HEK293T (cell line): ENCODE data around the gene ACTR5.

Experiments used
- ARNT ChIP-seq: fragments of 450-650 bp; IDR thresholded peaks from 2 replicates; pipeline ENCODE4 v1.6.1; 2017; ENCODE audit warnings: mild to moderate bottlenecking
- ELF4 ChIP-seq: fragments of 450-650 bp; IDR thresholded peaks from 2 replicates; pipeline ENCODE4 v1.6.1; 2017; ENCODE audit warnings: antibody characterized with exemption
- FOXK2 ChIP-seq: fragments of 450-650 bp; IDR thresholded peaks from 2 replicates; pipeline ENCODE4 v1.6.1; 2016; ENCODE audit warnings: mild to moderate bottlenecking
- FOXM1 ChIP-seq: fragments of 450-650 bp; IDR thresholded peaks from 2 replicates; pipeline ENCODE4 v1.6.1; 2017; ENCODE audit warnings: mild to moderate bottlenecking, borderline replicate concordance
- HDGF ChIP-seq: fragments of 450-650 bp; IDR thresholded peaks from 2 replicates; pipeline ENCODE4 v1.6.1; 2017; ENCODE audit warnings: antibody characterized with exemption, borderline replicate concordance
- NFRKB ChIP-seq: fragments of 450-650 bp; IDR thresholded peaks from 2 replicates; pipeline ENCODE4 v1.6.1; 2016; ENCODE audit warnings: mild to moderate bottlenecking, moderate library complexity
- SP1 ChIP-seq: fragments of 450-650 bp; IDR thresholded peaks from 2 replicates; pipeline ENCODE4 v1.6.1; 2017
- SUZ12 ChIP-seq: fragments of 450-650 bp; IDR thresholded peaks from 2 replicates; pipeline ENCODE4 v1.6.1; 2016; ENCODE audit warnings: mild to moderate bottlenecking

DNA sequence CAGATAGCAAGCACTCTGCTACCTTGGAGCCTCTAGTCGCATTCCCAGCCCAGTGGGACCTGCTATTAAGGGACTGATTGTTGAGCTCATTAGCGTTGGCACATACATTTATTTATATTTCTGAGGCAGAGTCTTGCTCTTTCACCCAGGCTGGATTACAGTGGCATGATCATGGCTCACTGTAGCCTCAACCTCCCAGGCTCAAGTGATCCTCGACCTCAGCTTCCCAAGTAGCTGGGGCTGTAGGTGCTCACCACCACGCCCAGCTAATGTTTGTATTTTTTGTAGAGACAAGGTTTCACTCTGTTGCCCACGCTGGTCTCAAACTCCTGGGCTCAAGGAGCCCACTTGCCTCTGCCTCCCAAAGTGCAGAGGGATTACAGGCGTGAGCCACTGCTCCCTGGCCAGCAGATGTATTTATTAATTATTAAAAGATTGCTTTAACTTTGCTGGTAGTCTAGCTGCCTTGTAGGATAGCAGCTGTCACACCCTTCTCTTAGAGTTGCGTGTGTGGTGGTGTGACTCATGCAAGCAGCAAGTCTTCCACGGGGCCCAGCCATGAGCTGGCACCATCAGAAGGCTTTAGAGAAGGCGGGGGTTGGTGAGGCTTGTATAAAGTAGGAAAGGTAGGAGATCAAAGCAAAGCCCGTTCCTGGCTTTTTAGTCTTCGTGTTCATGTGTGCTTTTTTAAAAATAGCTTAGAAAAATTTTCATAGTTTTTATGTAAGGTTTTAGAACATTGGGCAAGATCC lies 16.5 kb downstream of the ACTR5 start:
- TF ChIP-seq ARNT = no peak
- TF ChIP-seq ELF4 = no peak
- no peak for TF ChIP-seq HDGF
- TF ChIP-seq FOXK2 = no peak
- TF ChIP-seq SP1 = no peak
- TF ChIP-seq NFRKB = no peak
- TF ChIP-seq SUZ12 = no peak
- TF ChIP-seq FOXM1 = no peak
